Measurements from ENCODE around the gene DNASE1L2.
"Not testable (repeated sequence)": the region's sequence is repeated elsewhere in the genome, so short reads cannot be mapped to it uniquely, and the experiment has no call there.

The DNASE1L2 gene

DNA sequence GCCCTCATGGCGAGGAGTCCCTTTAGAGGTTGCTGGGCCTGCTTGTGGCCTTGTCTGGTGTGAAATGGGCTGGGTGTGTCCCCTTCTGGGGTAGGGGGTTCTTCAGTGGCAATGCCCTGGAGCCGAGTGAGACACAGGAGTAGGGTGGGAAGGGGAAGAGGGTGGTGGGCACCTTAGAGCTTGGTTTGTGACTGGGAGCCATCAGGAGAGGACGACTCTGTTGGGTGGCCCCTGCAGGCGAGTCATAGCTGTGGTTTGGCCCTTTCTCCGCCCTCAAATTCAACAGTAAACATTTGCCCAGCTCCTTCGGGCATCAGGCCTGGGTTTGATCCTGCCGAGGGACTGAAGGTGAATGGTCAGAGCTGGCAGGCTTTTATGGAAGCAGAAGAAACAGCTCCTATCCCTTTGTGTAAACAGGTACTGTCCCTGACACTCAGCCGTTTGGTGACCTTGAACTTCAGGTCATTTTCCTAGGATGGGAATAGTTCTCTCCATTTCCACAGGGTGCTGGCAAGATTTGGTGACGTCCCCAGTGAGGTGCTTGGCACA is 9.9 kb upstream of the DNASE1L2 start:
- DNase-seq: no peak

- DNase-seq: no peak
Observed at GRCh38 chr16:2226918-2227317, 9.3 kb upstream of the DNASE1L2 start.

DNA sequence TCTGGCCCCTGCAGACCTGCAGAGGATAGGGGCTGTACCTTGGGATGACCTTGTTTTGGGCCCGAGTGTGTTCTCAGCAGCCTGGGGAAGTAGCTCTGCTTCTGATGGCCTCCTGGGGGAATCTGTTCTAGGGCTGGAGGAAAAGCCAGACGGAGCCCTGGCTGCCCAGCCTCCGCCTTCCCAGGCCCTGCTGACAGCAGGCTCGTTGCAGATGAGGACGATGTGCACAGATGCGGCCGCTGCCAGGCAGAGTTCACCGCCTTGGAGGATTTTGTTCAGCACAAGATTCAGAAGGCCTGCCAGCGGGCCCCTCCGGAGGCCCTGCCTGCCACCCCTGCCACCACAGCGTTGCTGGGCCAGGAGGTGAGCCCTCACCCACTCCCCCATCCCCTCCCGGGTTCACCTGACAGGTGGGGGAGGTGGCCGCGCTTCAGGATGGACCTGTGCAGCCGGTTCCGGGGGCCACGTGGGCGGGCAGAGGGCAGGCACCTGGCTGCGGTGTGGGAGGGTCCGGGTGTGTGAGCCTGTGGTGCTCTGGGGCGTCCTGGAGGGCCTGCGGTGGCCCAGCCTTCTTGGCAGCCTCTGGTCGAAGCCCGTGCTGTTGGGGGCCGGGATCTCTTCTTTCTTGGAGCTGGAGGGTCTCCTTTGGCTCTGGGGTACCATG is 8.0 kb upstream of the DNASE1L2 start:
- no peak for DNase-seq

GRCh38 chr16:2229091-2229490 is 7.2 kb upstream of the DNASE1L2 start:
- DNase-seq: no peak

GRCh38 chr16:2229632-2230250 is 6.5 kb upstream of the DNASE1L2 start:
- no peak for DNase-seq

DNA sequence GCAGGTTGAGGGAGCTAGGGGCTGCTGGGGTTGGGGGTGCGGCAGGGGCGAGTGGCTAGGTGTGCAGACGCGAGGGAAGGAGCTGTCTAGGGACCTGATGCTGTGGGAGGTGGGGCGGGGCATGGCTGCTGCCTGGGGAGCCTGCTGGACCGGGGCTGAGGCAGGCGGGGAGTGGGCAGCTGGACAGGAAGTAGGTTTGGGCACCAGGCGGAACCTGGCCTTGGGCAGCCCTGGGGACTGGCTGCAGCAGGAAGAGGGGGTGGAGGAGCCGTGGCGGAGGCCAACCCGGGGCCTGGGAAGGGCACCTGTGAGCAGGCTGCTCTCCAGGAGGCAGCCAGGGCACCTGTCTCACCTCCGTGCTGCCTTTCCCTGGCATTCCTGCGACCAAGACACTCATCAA is 5.9 kb upstream of the DNASE1L2 start:
- DNase-seq: no peak

GRCh38 chr16:2231016-2231931 is 5.0 kb upstream of the DNASE1L2 start:
- DNase-seq: no peak

GRCh38 chr16:2232094-2232990 is 3.9 kb upstream of the DNASE1L2 start:
- DNase-seq: no peak

GRCh38 chr16:2233046-2233775 is 3.0 kb upstream of the DNASE1L2 start:
- DNase-seq: no peak

GRCh38 chr16:2233872-2234812 is 2.1 kb upstream of the DNASE1L2 start:
- DNase-seq: no peak

GRCh38 chr16:2234813-2235170 is 1.5 kb upstream of the DNASE1L2 start:
- no peak for DNase-seq

DNA sequence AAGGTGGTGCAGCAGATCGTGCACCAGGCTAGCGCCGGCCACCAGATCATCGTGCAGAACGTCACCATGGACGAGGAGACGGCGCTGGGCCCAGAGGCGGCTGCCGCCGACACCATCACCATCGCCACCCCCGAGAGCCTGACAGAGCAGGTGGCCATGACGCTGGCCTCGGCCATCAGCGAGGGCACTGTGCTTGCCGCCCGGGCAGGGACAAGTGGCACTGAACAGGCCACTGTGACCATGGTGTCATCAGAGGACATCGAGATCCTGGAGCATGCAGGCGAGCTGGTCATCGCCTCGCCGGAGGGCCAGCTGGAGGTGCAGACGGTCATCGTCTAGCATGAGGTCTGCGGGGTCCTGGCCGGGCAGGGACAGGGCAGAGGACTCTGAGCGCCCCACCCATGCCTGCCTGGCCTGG is 1.0 kb upstream of the DNASE1L2 start:
- DNase-seq: no peak

GRCh38 chr16:2235695-2236336 is 428 bp upstream of the DNASE1L2 start:
- no peak for DNase-seq

- DNase-seq: no peak
Observed at GRCh38 chr16:2237102-2237482, 848 bp downstream of the DNASE1L2 start.

GRCh38 chr16:2237493-2238149 is 1.4 kb downstream of the DNASE1L2 start:
- DNase-seq: no peak

DNA sequence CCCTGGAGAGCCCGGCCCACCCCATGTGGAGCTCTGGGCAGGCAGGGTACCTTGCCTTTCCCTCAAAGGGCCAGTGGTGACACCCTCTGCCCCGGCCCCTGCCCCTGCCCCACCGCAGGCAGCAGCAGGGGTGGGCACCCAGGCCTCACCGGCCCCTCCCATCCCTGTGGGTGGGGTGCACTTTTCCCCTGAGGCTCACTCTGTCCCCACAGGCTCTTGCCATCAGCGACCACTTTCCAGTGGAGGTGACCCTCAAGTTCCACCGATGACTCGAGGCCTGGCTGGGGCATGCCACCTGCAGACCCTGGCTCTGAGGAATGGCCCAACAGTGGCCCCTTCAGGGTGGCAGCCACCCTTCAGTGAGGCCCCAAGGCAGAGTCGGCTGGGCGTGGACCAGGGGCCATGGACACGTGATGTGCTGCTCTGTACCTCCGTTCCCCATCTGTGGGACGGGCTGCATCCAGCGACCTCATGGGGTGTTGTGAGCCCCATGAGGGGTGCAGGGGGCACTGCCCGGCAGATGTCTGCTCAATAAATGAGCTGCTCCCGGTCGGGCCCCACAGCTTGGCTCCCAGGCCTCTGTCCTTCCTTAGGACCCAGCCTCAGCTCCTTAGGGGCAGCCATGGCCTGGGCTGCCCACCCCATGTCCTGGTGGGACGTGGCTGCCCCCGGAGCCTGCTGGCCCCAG is 2.0 kb downstream of the DNASE1L2 start:
- DNase-seq: no peak

- no peak for DNase-seq
Observed at GRCh38 chr16:2238838-2239675, 2.8 kb downstream of the DNASE1L2 start.

- not testable (repeated sequence) for DNase-seq
Observed at GRCh38 chr16:2240331-2240730, 4.1 kb downstream of the DNASE1L2 start.
